ENCODE results near the gene ACOX3. TPM values are rescaled to one million over a fixed set of nuclear protein-coding genes. Genes with fewer than 3 reads are reported as not detected.

Gene ACOX3
- total RNA-seq, 1 experiment from 2014 or later = 17.9 TPM

DNA sequence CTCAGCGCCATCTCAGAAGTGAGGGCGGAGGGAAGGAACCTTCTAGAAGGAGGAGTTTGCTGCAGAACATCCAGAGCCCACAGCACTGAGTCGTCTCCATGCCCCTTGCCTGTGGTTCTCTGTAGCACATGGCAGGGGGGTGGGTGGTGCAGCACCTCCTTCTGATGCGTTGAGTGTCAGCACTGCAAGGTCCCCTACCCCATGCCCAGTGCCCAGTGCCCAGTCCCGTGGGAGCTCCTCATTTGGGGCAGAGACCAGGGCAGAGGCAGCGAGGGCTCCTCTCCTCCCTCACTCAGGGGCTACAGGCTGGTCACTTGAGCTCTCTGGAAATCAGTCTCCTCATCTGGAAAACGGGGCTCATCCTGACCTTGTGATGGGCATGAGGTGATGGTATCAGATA lies 92.9 kb downstream of the ACOX3 start:
- Mint-ChIP-seq H3K27ac (ENCODE audit: low read depth, unreplicated experiment) (no peak overlapping the region), H3K4me1 (ENCODE audit: insufficient read depth, unreplicated experiment) (no peaks in the 10 kb centered on the region), H3K9me3 (ENCODE audit: unreplicated experiment) (no peaks in the 10 kb centered on the region), H3K4me3 (ENCODE audit: unreplicated experiment) (no peak overlapping the region), H3K36me3 (ENCODE audit: insufficient read depth, unreplicated experiment) (no peaks in the 10 kb centered on the region), H3K27me3 (ENCODE audit: insufficient read depth, unreplicated experiment) (no peaks in the 10 kb centered on the region)
- TF ChIP-seq, protein P1, sequence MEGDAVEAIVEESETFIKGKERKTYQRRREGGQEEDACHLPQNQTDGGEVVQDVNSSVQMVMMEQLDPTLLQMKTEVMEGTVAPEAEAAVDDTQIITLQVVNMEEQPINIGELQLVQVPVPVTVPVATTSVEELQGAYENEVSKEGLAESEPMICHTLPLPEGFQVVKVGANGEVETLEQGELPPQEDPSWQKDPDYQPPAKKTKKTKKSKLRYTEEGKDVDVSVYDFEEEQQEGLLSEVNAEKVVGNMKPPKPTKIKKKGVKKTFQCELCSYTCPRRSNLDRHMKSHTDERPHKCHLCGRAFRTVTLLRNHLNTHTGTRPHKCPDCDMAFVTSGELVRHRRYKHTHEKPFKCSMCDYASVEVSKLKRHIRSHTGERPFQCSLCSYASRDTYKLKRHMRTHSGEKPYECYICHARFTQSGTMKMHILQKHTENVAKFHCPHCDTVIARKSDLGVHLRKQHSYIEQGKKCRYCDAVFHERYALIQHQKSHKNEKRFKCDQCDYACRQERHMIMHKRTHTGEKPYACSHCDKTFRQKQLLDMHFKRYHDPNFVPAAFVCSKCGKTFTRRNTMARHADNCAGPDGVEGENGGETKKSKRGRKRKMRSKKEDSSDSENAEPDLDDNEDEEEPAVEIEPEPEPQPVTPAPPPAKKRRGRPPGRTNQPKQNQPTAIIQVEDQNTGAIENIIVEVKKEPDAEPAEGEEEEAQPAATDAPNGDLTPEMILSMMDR (IDR thresholded peaks at IDR 0.05; ENCODE audit: unreplicated experiment) = no peak
- no peak for DNase-seq (ENCODE audit: unreplicated experiment)
- no TSS peak for BruUV-seq (replicated peaks)
- ChIA-PET POLR2A (no interaction called here), CTCF (no interaction called here)
- intact Hi-C loops (cut with micrococcal nuclease) = no loop called here

DNA sequence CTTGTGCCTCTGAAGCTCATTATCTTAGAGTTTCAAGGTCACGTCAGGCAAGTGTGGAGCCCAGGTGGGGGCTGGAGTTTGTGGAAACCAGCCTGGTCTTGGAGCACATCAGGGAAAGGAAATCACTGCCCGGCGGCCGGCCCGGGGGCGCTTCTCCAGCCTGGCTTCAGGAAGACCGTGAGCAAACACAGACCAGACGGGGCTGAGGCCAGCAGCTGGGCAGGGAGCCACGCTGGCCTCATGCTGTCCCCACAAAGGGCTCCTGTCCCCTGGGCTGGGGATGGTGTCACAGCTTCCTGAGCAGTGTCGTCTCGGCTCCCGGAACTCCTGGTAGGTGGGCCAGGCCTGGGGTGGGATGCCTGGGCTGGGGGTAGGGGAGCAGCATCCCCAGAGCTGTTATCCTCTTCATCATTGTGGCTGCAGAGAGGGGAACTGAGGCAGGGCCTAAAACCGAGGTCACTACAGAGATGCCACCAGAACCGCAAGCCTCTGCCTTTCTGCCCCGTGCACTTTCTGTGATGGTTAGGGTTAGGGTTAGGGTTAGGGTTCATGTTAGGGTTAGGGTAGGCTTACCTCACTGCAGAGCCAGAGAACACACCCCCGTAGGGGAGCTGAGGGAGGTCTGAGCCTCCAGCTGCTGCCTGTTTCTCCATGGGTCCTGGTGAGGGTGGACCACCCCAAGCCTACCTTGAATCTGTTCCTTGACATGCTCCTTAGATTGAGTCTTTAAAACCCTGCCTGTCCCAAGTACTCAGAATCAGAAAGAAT lies 93.5 kb downstream of the ACOX3 start:
- no peaks in the 10 kb centered on the region for H3K9me3 Mint-ChIP-seq (ENCODE audit: unreplicated experiment)
- H3K36me3 Mint-ChIP-seq (ENCODE audit: insufficient read depth, unreplicated experiment) = no peaks in the 10 kb centered on the region
- TF ChIP-seq, protein P1 (IDR thresholded peaks at IDR 0.05; ENCODE audit: unreplicated experiment) = no peak
- no peaks in the 10 kb centered on the region for H3K27me3 Mint-ChIP-seq (ENCODE audit: insufficient read depth, unreplicated experiment)
- CTCF ChIA-PET = interaction anchor here (0.7 to 1.0 kb wide), 2 partner anchors 104 to 120 kb away, joined by 3 to 4 read pairs; no protein-coding TSS in a partner anchor
- no peak for DNase-seq (ENCODE audit: unreplicated experiment)
- H3K4me1 Mint-ChIP-seq (ENCODE audit: insufficient read depth, unreplicated experiment) = no peaks in the 10 kb centered on the region
- no peak overlapping the region for H3K4me3 Mint-ChIP-seq (ENCODE audit: unreplicated experiment)
- POLR2A ChIA-PET = no interaction called here
- intact Hi-C loops (cut with micrococcal nuclease) = no loop called here
- no peak overlapping the region for H3K27ac Mint-ChIP-seq (ENCODE audit: low read depth, unreplicated experiment)
- BruUV-seq (replicated peaks) = no TSS peak

DNA sequence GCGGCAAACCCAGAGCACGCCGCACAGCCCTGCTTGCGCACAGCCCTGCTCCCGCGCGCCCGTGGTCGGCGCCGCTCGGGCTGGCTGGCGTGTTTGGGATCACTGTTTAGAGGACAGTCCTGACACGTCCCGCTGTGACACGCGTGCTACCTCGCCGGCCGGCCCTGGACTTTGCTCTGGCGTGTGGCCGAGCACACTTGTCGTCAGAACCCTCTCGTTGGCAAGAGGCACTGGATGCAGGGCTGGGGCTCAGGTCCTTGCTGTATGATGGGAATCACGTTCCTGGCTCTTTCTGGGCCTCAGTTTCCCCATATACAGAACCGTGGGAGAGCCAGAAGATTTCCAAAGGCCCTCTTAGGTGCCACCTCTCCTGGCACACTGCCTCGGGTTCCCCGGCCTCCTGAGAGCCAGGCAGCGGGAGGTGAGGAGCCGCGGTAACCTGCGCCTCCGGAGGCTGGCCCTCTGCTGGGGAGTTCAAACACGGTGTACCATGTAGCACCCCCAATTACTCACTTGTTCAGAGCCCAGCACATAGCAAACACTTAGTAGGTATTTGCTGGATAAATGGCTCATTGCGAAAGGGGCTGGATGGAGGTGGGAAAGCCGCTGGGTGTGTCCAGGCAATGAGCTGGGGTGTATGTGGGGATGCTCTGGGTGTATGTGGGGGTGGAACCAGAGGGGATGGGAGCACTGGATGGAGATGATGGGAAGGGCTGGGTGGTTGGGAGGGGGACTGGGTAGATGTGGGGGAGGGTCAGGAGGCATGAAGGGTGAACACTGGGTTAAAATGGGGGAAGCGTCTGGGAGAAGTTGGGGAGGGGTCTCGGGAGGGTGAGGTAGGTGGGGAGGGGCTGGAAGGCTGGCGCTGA lies 94.3 kb downstream of the ACOX3 start:
- CTCF ChIA-PET = interaction anchor here (0.7 to 1.0 kb wide), 2 partner anchors 103 to 119 kb away, joined by 3 to 4 read pairs; no protein-coding TSS in a partner anchor
- DNase-seq (ENCODE audit: unreplicated experiment) = no peak
- intact Hi-C loops (cut with micrococcal nuclease) = no loop called here
- Mint-ChIP-seq H3K9me3 (ENCODE audit: unreplicated experiment) (no peaks in the 10 kb centered on the region), H3K27ac (ENCODE audit: low read depth, unreplicated experiment) (no peak overlapping the region), H3K36me3 (ENCODE audit: insufficient read depth, unreplicated experiment) (no peaks in the 10 kb centered on the region), H3K4me1 (ENCODE audit: insufficient read depth, unreplicated experiment) (no peaks in the 10 kb centered on the region), H3K27me3 (ENCODE audit: insufficient read depth, unreplicated experiment) (no peaks in the 10 kb centered on the region), H3K4me3 (ENCODE audit: unreplicated experiment) (no peak overlapping the region)
- BruUV-seq (replicated peaks) = no TSS peak
- TF ChIP-seq, protein P1 (IDR thresholded peaks at IDR 0.05; ENCODE audit: unreplicated experiment) = no peak
- POLR2A ChIA-PET = no interaction called here

Measured in MCF 10A (cell line).